Left ventricle myocardium inferior (tissue), 1 donor: Measurements from ENCODE around the gene SETX. TPM values are rescaled to one million over a fixed set of nuclear protein-coding genes. Genes with fewer than 3 reads are reported as not detected.

Source experiments
- DNase-seq: peaks from one replicate; pipeline ENCODE4 v3.0.0-alpha.2; 2020
- H3K27ac ChIP-seq: fragments of 200-600 bp; replicated peaks from 2 replicates; pipeline ENCODE4 v1.8.0; 2021
- H3K27me3 ChIP-seq: fragments of 200-600 bp; 2 replicates; pipeline ENCODE4 v1.8.0; 2021; ENCODE audit warnings: low read depth
- H3K36me3 ChIP-seq: fragments of 200-600 bp; 2 replicates; pipeline ENCODE4 v1.8.0; 2021
- H3K4me1 ChIP-seq: fragments of 200-600 bp; 2 replicates; pipeline ENCODE4 v1.8.0; 2021
- H3K4me3 ChIP-seq: fragments of 200-600 bp; 2 replicates; pipeline ENCODE4 v1.8.0; 2021; ENCODE audit warnings: mild to moderate bottlenecking, moderate library complexity
- H3K9me3 ChIP-seq: fragments of 200-600 bp; replicated peaks from 2 replicates; pipeline ENCODE4 v1.8.0; 2021
- CTCF ChIP-seq: fragments of 200-600 bp; IDR thresholded peaks from 2 replicates; pipeline ENCODE4 v1.8.0; 2021; ENCODE audit warnings: antibody characterized with exemption, mild to moderate bottlenecking, borderline replicate concordance
- intact Hi-C: fragments of 100-400 bp; cut with micrococcal nuclease; formaldehyde crosslinking; loops from one replicate; pipeline ENCODE4 v1.11.0; 2022
- total RNA-seq: library from RNA; stranded (reverse); fragmentation: NEBNext Ultra II Directional; extraction: Animal tissue kit (Norgen Biotek cat#: 25700); gene quantifications from one replicate; pipeline ENCODE4 v1.2.1, GENCODE V29; 2021
- donor health status: DM: no; HTN: yes; CAD: no; lungs with severe emphysema.

SETX gene
- total RNA-seq, 1 donor from 2014 or later, result 23.3 TPM

GRCh38 chr9:132237481-132237880, 117.3 kb downstream of the SETX start:
- Histone ChIP-seq H3K9me3 (no peaks in the 10 kb centered on the region), H3K4me1 (peaks cover 30% of the 10 kb centered on the region), H3K27ac (peak overlapping the region; percentile 27), H3K27me3 (peaks cover 5% of the 10 kb centered on the region), H3K4me3 (no peak overlapping the region), H3K36me3 (no peaks in the 10 kb centered on the region)
- no peak for TF ChIP-seq CTCF
- intact Hi-C loops, result loop anchor here (10.0 kb wide), 1 partner anchor 463 kb away; no protein-coding TSS in a partner anchor
- peak; percentile 38 for DNase-seq

GRCh38 chr9:132236662-132237311, 118.0 kb downstream of the SETX start:
- no peak for DNase-seq
- H3K4me3 ChIP-seq, result no peak overlapping the region
- H3K27me3 ChIP-seq, result peaks cover 12% of the 10 kb centered on the region
- TF ChIP-seq CTCF, result peak; percentile 30
- intact Hi-C loops, result loop anchor here (10.0 kb wide), 1 partner anchor 462 kb away; no protein-coding TSS in a partner anchor
- peaks cover 30% of the 10 kb centered on the region for H3K4me1 ChIP-seq
- H3K9me3 ChIP-seq, result no peaks in the 10 kb centered on the region
- H3K36me3 ChIP-seq, result no peaks in the 10 kb centered on the region
- no peak overlapping the region for H3K27ac ChIP-seq

GRCh38 chr9:132235894-132236661, 118.7 kb downstream of the SETX start:
- peaks cover 19% of the 10 kb centered on the region for H3K27me3 ChIP-seq
- intact Hi-C loops, result loop anchor here (10.0 kb wide), 1 partner anchor 461 kb away; no protein-coding TSS in a partner anchor
- H3K4me3 ChIP-seq, result no peak overlapping the region
- peak; percentile 98 for TF ChIP-seq CTCF
- no peak overlapping the region for H3K27ac ChIP-seq
- H3K4me1 ChIP-seq, result peaks cover 29% of the 10 kb centered on the region
- H3K9me3 ChIP-seq, result no peaks in the 10 kb centered on the region
- no peaks in the 10 kb centered on the region for H3K36me3 ChIP-seq
- peak; percentile 75 for DNase-seq

GRCh38 chr9:132235125-132235524, 119.7 kb downstream of the SETX start:
- intact Hi-C loops, result loop anchor here (10.0 kb wide), 1 partner anchor 460 kb away; no protein-coding TSS in a partner anchor
- no peak for DNase-seq
- no peak overlapping the region for H3K27ac ChIP-seq
- peaks cover 25% of the 10 kb centered on the region for H3K4me1 ChIP-seq
- TF ChIP-seq CTCF, result no peak
- H3K27me3 ChIP-seq, result peaks cover 27% of the 10 kb centered on the region
- no peaks in the 10 kb centered on the region for H3K36me3 ChIP-seq
- no peak overlapping the region for H3K4me3 ChIP-seq
- H3K9me3 ChIP-seq, result no peaks in the 10 kb centered on the region

GRCh38 chr9:132234535-132234934, 120.3 kb downstream of the SETX start:
- Histone ChIP-seq H3K4me3 (no peak overlapping the region), H3K4me1 (peaks cover 25% of the 10 kb centered on the region), H3K27me3 (peaks cover 33% of the 10 kb centered on the region), H3K27ac (no peak overlapping the region), H3K9me3 (no peaks in the 10 kb centered on the region), H3K36me3 (no peaks in the 10 kb centered on the region)
- intact Hi-C loops, result loop anchor here (10.0 kb wide), 1 partner anchor 460 kb away; no protein-coding TSS in a partner anchor
- no peak for DNase-seq
- TF ChIP-seq CTCF, result no peak
